ENCODE data around the gene NKD2.
"Not testable (repeated sequence)": the region's sequence is repeated elsewhere in the genome, so short reads cannot be mapped to it uniquely, and the experiment has no call there.

NKD2 gene
- total RNA-seq, result 0.07 to 1.2 reads per million in 2 donors

DNA sequence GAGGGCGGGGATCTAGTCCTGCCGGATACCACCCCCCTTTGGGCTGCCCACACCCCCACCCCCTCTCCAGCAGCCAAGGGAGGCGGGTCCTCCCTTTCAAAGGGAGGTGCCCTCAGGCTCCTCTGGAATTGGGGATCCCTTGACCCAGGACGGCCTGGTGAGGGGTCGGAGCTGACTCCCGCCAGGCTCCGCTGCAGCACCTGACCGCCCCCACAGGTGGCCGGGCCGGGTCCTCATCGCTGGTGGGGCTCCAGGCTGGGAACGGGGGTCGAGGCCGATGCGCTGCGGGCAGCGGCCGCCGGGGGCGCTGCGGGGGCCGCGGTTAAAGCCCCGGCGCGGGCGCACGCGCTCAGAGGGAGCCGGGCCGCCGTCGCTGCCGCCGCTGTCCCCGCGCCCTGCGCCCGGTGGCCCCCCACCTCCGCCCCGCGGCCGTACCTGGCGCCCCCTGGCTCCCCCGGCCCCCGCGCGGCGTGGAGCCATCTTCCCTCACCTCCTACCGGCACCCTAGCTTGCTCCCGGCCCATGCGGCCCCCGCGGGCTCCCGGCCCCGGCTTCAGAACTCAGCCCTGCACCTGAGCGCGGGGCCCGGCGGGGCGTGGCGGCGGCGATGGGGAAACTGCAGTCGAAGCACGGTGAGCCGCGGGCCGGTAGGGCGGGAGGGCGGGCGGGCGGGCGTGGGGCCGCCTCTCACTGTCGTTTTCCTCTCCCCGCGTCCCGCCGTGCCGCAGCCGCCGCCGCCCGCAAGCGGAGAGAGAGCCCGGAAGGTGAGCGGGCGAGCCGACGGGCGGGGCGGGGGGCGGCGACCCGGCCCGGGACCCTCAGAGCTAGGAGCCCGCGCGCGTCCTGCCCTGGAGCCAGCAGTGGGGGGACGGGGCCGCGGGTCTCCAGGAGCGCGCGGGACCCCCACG, at the start of gene NKD2:
Gene NKD2 (plus strand): TSS at position 352 of the 908 bp plus-strand sequence. CDS start 256 bp downstream, at position 608.
- DNase-seq, result peak in 1 of 5 experiments; percentile 50

GRCh38 chr5:959581-960531, 48.7 kb upstream of the NKD2 start:
- DNase-seq, result no peak

DNA sequence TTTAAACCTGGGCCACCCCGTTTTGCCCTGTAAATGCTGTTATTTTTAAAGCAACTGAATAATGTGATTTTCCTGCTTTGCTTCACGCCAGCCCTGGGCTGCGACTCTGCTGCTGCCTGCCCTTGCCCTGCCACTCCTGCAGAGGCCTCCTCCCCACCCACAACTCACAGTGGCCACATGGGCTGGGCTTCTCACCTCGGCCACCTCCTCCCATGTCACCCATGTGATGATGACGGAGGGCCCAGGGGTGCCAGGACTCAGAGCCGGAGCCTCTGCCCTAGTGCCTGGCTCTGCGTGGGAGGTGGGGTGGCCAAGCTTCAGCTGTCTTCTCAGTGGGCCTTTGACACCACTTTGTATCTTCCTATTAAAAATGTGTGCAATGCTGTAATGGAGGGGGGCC, 48.1 kb upstream of the NKD2 start:
- no peak for DNase-seq

DNA sequence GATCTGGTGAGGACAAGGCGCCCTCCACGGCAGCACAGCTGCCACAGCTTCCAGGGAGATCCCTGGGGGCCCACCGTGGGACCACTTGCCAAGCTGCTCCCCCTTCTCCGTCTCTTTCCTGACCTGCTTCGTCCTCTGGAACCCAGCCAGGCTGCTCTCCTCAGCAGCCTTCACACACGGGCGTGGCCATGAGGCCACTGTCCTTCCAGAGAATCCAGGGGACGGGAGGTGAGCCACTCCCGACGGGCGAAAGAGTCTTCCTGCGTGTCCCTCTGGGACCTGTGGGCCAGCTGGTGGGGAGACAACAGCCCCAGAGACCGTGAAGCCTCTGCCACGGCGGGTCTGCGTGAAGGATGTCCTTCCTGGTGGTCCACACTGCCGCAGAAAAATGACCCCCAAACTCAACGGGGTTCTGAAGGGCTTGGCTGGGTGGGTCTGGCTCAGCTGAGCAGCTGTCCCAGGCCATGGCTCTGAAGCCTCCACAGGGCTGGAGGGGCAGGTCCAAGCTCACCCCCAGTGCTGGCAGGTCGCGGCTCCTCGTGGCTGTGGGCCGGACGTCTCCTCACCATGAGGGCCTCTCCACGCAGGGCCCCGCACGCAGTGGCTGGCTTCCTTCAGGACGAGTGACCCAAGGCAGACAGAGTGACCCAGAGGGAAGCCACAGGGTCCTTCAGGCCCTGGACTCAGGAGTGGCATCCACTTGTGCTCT, 47.4 kb upstream of the NKD2 start:
- DNase-seq, result no peak

GRCh38 chr5:961711-962240, 46.8 kb upstream of the NKD2 start:
- no peak for DNase-seq

DNA sequence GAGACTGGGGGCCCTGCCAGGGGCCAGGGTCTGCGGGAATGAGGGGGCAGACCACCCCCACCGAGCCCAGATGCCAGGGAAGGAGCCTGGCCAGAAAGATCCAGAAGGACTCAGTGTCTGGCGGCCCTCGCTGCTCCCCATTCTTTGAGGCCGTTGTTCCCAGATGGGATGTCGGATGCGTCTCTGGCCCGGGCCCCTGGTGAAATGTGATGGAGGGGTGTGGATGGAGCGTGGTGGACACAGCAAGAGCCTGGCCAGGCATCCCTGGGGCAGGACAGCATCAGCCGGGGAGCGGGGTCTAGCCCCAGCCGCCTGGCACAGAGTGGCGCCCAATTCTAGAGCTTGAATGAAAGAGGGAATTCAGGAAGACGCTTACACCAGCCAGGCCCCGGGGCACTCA, 46.2 kb upstream of the NKD2 start:
- no peak for DNase-seq

GRCh38 chr5:962801-963200, 45.8 kb upstream of the NKD2 start:
- no peak for DNase-seq

GRCh38 chr5:963310-963672, 45.3 kb upstream of the NKD2 start:
- no peak for DNase-seq

GRCh38 chr5:963673-964531, 44.7 kb upstream of the NKD2 start:
- DNase-seq, result peak in 3 of 5 experiments; percentile 27 to 98 (median 28)

DNA sequence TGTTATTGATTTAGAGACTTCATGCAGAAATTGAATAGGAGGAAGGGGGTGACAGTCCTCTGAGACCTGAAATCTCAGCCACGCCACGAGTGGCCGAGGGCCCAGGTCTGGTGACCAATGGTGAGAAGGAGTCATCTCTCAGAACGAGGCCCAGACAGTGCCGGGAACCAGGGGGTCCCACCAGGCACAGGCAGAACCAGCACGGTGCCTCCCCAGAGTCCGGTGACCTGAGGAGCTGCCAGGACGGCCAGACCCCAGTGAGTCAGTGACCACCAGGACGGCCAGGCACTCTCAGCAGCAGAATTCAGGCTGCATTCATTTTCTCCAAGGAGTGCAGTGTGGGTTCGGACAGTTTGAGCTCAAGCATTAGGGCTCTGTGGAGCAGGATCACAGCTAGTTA, 43.8 kb upstream of the NKD2 start:
- no peak for DNase-seq

DNA sequence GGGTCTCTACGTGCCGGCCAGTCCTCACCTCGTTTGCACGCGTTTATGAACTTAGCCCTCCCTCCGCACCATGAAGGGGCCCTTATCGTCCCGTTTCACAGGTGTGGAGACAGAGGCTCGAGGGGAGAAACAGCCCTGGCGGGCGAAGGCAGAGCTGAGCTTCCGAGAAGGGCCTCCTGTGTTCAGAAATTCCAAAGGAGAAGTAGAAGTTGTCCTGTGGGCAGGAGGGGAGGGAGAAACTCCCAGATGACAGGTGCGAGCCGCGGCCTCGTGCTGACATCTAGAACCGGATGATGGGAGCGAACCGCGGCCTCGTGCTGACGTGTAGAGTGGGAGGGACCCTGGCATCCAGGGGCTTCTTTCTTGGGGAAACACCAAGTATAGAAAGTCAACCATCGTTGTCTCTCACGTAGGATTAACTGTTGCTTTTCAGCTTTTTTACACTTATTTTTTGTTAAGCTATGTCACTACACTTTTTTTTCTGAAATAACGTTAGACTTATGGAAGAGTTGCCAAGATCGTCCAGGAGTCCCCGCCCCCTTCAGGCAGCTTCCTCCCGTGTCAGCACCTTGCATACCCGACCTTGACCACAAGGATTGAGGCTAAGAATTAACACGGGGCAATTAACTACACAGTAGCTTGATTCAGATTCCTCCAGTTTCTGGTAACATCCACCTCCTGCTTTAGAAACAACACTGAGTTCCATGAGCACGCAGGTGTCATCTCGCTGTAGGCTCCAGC, 42.8 kb upstream of the NKD2 start:
- peak in 1 of 5 experiments; percentile 67 for DNase-seq

DNA sequence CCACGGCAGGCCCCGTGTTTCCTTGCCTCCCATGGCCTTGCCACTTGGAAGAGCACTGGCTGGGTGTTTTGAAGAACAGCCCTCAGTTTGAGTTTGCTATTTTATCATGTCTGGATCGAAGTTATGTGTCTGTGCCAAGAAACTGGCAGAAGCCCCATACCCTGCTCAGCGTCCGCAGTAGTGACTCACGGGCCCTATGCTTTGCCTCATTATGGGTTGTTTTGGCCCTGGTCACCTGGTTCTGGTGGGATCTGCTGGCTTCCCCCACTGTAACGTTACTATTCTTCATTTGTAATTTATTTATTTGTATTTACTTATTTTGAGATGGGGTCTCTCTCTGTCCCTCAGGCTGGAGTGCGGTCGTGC, 42.3 kb upstream of the NKD2 start:
- DNase-seq, result no peak

GRCh38 chr5:966941-967340, 41.7 kb upstream of the NKD2 start:
- no peak for DNase-seq

DNA sequence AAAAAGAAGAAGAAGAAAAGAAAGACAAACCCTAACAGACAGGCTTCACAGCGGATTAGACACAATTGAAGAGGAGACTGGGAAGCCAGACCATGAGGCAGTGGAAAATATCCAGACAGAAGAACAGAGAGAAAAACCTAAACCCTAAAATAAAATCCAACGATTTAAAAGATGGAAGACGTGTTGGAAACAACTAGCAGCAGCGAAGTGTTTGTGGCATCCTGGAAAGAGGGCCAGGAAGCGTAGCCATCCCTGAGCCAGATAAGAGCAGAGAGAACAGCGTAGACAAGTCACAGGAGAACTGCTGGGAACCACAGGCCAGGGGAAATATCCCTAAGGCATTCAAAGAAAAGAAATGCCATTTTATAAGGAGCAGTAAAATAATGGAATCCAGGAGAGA, 39.7 kb upstream of the NKD2 start:
- no peak for DNase-seq

DNA sequence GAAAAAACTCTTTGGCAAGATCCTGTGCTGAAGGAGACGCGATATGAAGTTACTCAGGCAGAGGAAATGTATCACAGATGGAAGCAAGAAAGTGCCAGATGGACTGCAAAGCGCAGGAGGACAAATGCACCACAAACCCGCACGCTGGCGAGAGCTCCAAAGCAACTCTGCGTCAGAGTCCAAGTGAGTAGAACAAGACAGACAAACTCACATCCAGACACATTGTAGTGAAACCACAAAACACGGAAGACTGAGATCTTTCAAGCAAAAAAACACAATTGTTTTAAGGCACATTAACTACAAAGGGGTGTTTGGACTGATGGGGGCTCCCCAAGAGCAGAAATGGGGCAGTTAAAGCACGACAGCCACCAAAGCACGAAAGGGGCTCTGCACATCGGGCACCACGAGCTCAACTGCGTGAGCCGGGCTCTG, 39.2 kb upstream of the NKD2 start:
- peak in 1 of 5 experiments; percentile 47 for DNase-seq

GRCh38 chr5:972575-972974, 36.0 kb upstream of the NKD2 start:
- not testable (repeated sequence) for DNase-seq

DNA sequence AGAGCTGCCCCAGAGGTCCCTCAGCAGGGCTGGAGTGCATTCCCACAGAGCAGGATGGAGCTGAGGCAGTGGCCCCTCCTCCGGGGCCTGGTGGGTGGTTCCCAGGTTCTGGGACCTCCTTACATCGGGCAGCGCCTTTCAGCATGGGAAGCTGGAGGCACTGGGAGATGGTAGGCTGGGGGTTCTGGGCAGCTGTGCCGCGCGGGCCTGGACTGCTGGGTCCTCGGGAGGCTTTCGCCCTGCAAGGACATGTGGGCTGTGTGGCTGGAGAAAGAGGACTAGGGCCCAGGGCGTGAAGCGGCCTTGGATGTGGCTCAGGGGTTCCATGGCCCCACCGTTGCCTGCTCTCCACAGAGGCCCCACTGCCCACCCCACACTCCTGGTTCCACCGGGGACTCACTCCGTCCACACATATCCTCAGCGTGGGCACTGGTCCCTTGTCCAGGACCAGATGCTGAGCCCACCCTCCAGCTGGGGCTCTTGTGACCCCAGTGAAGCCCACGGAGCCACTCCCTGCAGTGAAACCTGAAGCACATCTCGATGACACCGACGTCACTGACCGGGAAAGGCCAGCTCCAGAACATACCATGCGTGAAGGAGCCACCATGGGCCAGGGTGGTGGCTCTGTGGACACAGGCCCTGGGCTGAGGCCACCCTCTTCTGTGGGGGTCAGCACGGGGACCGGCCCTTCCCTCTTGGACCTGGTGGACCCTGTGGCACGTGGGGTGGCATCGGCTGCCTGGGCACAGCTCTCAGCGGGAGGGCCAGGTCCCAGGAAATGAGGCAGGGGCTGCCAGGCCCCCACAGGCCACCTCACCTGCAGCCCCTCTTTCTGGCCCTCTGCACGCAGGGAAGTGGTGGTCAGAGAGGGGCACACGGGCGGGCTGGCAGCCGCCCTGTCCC, 31.5 kb upstream of the NKD2 start:
- DNase-seq, result no peak

DNA sequence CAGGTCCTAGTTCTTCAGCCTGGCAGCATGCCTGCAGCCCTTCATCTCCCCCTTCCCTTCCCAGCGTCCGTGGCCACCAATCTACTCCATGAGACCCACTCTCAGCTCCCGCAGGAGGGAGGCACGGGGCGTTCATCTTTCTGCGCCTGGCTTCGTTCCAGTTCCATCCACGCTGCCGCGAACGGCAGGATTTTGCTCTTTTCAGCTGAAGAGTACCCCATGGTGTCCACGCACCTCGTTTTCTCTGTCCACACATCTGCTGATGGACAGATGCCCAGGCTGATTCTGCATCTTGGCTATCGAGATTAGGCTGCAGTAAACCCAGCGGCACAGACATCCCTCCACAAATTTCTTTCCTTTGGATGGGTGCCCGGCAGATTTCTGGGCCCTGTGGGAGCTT, 30.5 kb upstream of the NKD2 start:
- no peak for DNase-seq

DNA sequence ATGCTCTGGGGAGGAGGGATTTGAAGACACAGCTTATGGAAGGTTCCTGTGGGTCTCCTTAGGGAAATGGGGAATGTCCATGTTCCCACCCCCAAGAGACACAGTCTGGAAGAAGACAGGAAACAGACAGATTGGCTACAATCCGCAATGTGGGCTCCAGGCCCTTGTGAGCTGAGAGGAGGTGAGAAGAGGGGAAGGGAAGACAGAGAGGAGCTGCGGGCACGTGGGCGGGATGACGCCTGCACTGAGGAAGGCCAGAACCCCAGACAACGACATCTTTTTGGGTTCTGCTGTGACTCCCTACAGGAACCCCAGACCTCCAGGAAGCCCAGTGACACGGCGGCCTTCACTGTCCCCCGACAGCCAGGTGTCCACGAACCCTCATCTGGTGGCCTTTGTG, 29.9 kb upstream of the NKD2 start:
- no peak for DNase-seq

Data from T-helper 2 cell (primary cell).